Activated T-cell treated with anti-CD3 and anti-CD28 coated beads for 24 hours (primary cell): Measurements from ENCODE around the gene INPP5K.
A peak's percentile ranks its signal among the peaks of the same experiment; 100 is the strongest.
"Not testable (repeated sequence)": the region's sequence is repeated elsewhere in the genome, so short reads cannot be mapped to it uniquely, and the experiment has no call there.

Source experiments
- DNase-seq: peaks from one replicate; pipeline ENCODE4 v3.0.0-alpha.2; 2020; ENCODE audit warnings: low read depth

The INPP5K gene

DNA sequence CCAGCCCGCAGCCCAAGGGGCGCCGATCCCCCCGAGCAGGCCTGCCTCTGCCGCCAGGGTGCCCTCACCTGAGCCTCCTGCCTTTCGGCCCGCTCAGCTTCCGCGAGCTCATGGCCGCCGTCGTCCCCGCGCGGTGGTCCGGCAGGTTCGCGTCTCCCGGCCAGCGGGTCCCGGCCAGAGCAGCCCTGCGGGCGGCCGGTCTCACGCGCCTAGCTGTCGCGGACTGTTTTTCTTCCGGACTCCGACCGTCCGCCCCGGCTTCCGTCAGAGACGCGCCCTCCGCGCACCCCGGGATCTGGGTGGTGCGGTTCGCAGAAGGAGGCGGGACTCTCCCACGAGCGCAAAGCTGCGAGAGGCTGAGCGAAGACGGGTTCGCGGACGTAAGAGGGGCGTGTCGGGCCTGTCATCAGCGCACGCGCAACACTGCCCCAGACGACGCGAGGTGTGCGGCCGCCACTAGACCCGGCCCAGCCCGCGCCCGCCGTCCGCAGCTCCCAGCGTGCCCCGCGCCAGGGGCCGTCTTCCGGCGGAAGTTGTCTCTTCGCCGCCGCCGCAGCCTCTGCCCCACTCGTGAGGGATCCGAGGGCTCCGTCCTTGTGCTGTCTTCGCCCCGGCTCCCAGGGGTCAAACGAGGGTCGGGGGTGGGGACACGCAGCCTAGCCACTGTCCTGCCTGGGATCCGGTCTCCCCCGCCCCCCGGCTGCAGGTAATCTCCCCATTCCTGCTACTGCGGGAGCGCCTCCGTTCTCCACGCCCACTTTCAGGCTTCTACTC is at the start of gene INPP5K:
Gene INPP5K (minus strand): TSS at position 225 of the 774 bp plus-strand sequence. CDS start 113 bp downstream, at position 112.
- peak; percentile 96 for DNase-seq

GRCh38 chr17:1565877-1566276 is 49.5 kb upstream of the INPP5K start:
- no peak for DNase-seq

GRCh38 chr17:1563786-1564613 is 47.6 kb upstream of the INPP5K start:
- DNase-seq, result no peak

DNA sequence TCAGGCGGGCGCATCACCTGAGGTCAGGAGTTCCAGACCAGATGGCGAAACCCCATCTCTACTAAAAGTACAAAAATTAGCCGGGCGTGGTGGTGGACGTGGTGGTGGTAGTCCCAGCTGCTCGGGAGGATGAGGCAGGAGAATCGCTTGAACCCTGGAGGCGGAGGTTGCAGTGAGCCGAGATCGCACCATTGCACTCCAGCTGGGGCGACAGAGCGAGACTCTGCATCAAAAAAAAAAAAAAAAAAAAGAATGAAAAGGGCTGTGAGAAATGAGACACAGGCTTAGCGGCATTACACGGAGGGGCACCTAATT is 47.0 kb upstream of the INPP5K start:
- DNase-seq, result not testable (repeated sequence)

DNA sequence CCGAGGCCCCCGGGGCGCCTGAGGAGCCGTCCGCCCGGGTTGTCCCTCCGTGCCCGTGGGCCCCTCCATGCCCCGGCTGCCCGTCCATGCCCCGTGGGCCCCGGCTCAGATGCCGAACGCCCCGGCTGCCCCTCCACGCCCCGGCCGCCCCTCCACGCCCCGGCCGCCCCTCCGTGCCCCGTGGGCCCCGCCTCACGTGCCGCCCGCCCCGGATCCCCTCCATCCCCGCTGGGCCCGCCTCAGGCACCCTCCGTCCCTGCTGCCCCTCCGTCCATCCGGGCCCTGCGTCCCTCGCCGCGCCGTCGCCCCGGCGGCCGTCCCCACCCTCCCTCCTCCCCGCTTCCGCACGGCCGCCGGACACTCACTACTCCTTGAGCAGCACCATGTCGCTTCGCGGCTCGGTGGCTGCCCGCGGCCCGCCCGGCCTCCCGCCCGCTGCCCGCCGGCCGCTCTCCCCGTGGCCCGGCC is 45.8 kb upstream of the INPP5K start:
- DNase-seq, result peak; percentile 2

DNA sequence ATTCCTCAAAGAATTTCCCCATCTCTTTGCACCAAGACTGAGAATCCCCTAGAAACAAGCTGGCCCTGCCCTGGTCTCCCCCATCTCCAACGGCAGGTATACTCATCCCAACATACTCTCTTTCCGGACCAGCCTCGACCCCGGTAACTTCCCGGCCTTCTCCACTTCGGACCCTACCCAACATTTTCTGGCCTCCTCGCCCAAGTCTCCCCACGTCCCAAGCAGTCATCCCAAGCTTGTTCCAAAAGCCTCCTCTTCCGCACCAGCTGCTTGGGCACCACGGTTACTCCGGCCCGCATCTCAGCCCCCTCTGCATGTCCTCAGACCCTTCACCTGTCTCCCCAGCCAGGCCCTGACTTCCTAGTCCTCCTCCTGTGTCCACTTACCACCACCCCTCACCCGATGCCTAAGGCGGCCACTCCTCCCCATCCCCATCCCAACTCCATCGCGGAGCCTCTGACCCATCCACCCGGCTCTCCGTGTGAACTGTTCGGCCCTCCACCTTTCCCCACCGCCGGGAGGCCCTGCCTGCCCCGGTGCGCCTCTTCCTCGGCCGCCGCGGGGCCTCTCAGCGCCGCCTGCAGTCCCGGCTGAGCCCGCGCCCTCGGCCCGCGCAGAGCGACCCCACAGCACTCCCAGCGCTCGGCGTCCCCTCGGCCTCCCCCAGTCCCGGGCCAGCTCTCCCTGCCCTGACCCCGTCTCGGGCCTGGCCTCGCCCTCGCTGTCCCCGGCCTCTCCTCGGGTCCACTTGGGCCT is 45.2 kb upstream of the INPP5K start:
- DNase-seq, result peak; percentile 4

DNA sequence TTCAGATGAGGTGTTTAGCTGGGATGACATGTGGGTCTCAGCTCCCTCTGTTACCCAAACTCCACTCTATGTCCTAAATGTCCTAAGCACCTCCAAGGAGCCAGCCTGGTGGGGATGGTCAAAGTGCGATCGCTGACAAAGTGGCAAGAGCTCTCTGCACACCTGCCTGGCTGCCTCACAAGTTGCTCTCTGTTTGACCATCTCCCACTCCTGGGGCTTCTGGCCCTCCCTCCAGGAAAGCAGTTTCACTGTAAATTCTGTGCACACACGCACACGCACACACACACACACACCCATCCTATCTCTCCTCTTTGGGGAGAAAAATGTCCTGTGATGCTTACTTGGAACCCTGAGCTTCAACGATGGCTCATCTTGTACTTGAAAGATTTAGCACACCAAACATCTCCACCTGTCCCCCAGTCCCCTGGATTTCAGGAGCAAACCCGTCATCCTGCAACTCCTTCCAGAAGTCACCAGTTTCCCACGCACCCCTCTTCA is 44.5 kb upstream of the INPP5K start:
- no peak for DNase-seq

DNA sequence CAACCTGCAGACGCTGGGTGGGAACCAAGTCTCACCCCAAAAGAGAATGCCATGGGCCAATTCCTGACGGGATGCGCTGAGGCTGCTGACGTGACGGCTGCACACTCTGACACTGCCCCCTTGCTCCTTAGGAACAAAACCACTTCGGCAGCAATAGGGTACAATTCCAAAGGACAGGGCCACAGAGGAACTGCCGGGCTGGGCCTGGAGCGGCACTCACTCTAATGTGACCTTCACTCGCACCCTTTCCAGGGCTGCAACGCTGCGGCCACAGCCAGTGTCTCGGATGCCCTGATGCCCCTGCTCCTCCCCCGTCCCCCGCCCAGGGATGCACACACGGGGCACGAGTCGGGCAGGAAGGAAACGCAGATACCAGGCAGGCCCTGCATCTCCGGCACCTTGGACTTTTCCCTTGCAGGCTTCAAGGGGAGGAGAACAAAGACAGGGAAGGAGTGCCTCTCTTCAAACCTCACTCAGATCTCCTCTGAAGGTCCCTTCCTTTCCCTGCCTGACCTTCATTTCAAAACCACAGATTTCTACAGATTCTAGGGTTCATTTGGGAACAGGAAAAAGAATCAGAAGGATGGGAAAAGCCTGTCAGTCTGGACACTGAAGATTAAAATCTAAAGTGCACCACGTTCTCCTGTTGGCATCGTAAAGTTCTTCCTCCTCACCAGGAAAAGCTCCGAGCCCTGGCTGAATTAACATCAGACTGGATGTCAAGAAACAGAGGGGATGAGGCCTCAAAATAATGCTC is 43.9 kb upstream of the INPP5K start:
- no peak for DNase-seq

- DNase-seq, result no peak
Observed at GRCh38 chr17:1559047-1560043, 42.9 kb upstream of the INPP5K start.

GRCh38 chr17:1558401-1558800 is 42.0 kb upstream of the INPP5K start:
- DNase-seq, result no peak

GRCh38 chr17:1557355-1558095 is 41.1 kb upstream of the INPP5K start:
- no peak for DNase-seq

GRCh38 chr17:1555651-1556471 is 39.4 kb upstream of the INPP5K start:
- DNase-seq, result no peak

GRCh38 chr17:1554751-1555540 is 38.5 kb upstream of the INPP5K start:
- DNase-seq, result no peak

DNA sequence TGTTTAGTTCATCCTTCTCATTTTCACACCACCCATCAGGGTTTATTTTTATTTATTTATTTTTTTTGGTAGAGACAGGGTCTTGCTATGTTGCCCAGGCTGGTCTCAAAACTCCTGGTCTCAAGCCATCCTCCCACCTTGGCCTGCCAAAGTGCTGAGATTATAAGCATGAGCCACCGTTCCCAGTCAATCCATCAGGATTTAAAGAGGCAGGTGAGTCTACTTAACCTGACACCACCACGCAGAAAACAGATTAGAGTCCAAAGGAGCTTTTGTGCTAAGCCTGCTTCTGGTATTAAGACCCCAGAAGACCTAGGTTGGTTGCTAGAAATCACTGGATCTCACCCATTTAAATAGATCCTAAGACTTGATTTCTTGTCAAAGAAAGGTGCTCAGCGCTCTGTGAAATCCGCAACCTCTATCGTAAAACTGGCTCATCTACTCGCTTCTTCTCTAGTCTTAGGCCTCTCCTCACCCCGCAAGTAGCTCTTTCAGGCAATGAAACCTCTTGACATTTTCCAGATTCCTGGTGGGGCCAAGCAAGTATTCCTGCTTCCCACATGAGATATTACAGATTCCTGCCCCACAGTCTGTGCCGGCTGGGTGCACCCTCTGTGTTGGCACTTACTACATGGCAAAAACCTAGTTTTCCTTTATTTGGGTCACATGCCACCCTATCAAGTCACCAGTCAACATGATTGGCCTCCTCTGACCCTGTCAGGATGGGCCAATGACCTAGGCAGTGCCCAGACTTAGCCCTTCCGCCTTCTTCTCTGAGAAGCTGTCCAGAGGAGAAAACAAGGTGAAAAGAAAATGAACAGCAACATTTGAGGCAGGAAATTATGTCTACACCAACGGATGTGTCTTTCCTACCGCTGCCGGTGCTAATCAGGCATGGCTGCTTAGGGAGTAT is 37.2 kb upstream of the INPP5K start:
- DNase-seq, result no peak

DNA sequence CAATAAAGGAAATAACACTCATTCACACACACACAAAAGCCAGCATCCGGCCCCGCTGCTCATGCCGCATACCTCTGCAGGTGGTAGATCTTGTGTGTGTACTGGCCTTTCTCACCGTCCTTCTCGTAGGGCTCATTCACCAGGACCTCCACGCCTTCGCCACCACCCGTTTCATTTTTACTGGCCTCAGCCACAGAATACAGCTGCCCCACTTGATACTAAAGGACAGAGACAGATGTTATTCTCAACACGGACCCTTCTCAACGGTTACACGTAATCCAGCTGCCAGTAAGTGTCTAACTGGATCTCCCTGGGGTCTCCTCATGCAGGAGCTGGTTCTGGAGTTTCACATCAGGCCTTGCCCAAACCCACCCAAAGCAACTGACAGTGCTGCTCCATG is 36.5 kb upstream of the INPP5K start:
- DNase-seq, result no peak

- DNase-seq, result no peak
Observed at GRCh38 chr17:1551741-1552140, 35.3 kb upstream of the INPP5K start.

DNA sequence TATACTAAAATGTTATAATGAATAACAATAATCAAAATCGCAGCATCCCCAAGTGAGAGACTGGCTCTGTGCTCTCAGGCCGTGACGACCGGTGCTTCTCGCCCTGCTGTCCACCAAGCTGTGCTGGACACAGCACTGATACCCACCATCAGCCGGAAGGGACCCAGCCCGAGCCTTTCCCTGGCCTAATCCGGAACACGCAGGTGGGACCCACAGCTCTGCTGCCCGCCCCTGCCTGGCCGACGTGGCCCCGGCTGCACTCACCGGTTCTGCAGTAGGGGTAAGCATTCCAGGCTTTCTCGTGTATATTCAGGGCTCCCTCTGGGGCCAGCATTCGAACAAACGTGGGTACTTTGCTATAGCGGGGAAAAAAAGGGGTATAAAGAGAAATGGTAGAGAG is 31.6 kb upstream of the INPP5K start:
- no peak for DNase-seq
